Lung (tissue), 12 donors: ENCODE data around the gene CCDC82. TPM values are rescaled to one million over a fixed set of nuclear protein-coding genes. Genes with fewer than 3 reads are reported as not detected.

Experiments used
- ATAC-seq: fragments of 200-7000 bp; cut with Tn5 transposase; one replicate; pipeline ENCODE4 v1.9.1; 2020; ENCODE audit warnings: moderate number of reproducible peaks; ENCODE audit not compliant: insufficient read depth, low FRiP score
- DNase-seq, 3 donors: peaks; one replicate each; pipeline ENCODE4 v3.0.0-alpha.2; 2013 to 2017
- H3K27ac ChIP-seq, 2 donors: one replicate each; pipeline ENCODE4 v1.5.1; 2013; ENCODE audit warnings: mild to moderate bottlenecking in 2 of 2, moderate library complexity in 2 of 2, control low read depth in 1 of 2, inconsistent platforms in 1 of 2, low read depth in 1 of 2, low read length in 1 of 2
- H3K27me3 ChIP-seq, 3 donors: one replicate each; pipeline ENCODE4 v1.5.1; 2013; ENCODE audit warnings: low read length in 2 of 3; ENCODE audit not compliant: control insufficient read depth in 3 of 3, insufficient read depth in 3 of 3
- H3K36me3 ChIP-seq, 4 donors: one replicate each; pipeline ENCODE4 v1.5.1; 2013; ENCODE audit warnings: low read length in 4 of 4, mild to moderate bottlenecking in 1 of 4, moderate library complexity in 1 of 4; ENCODE audit not compliant: control insufficient read depth in 4 of 4, insufficient read depth in 4 of 4
- H3K4me1 ChIP-seq, 5 donors: one replicate each; pipeline ENCODE4 v1.5.1; 2013; ENCODE audit warnings: low read length in 5 of 5, mild to moderate bottlenecking in 2 of 5, moderate library complexity in 1 of 5; ENCODE audit not compliant: control insufficient read depth in 5 of 5, insufficient read depth in 5 of 5
- H3K4me3 ChIP-seq: one replicate; pipeline ENCODE4 v1.5.1; 2013; ENCODE audit warnings: mild to moderate bottlenecking, control low read depth, moderate library complexity
- H3K9ac ChIP-seq, 2 donors: one replicate each; pipeline ENCODE4 v1.5.1; 2013; ENCODE audit warnings: low read length in 2 of 2, control low read depth in 1 of 2; ENCODE audit not compliant: insufficient read depth in 1 of 2
- H3K9me3 ChIP-seq, 4 donors: one replicate each; pipeline ENCODE4 v1.5.1; 2013; ENCODE audit warnings: low read length in 3 of 4, mild to moderate bottlenecking in 1 of 4, moderate library complexity in 1 of 4; ENCODE audit not compliant: control insufficient read depth in 4 of 4, insufficient read depth in 3 of 4
- WGBS, 2 donors: extraction: QIAGEN DNeasy Blood & Tissue Kit; methylation state at CpG; one replicate each; pipeline ENCODE4 v1.1.7; 2013; 5-methylcytosine and 5-hydroxymethylcytosine counted together
- polyA plus RNA-seq, 2 donors: library from polyadenylated mRNA; stranded (reverse); fragments of 200-250 nt; gene quantifications; one replicate each; pipeline ENCODE4 v1.2.1, GENCODE V29; 2013
- total RNA-seq, 2 donors: library from RNA; depleted of rRNA in 1 of 2; stranded (reverse); fragments of >200 nt in 1 of 2; gene quantifications; one replicate each; pipeline ENCODE4 v1.2.1, GENCODE V29; 2014 to 2021
- TF ChIP-seq, protein P1 (sequence below): IDR thresholded peaks from 2 replicates; pipeline ENCODE4 v1.5.1; 2012; ENCODE audit warnings: mild to moderate bottlenecking; ENCODE audit errors: control extremely low read depth, extremely low read depth
- donor health status: control.
- donor health status: control.
- donor health status: Bipolar disorder and iron deficiency.
- donor health status: healthy.
- donor health status: DM: yes; HTN: yes; CAD: no.

CCDC82 gene
- total and polyA plus RNA-seq, 4 donors = 16.4 to 46.9 (median 29.2) TPM

DNA sequence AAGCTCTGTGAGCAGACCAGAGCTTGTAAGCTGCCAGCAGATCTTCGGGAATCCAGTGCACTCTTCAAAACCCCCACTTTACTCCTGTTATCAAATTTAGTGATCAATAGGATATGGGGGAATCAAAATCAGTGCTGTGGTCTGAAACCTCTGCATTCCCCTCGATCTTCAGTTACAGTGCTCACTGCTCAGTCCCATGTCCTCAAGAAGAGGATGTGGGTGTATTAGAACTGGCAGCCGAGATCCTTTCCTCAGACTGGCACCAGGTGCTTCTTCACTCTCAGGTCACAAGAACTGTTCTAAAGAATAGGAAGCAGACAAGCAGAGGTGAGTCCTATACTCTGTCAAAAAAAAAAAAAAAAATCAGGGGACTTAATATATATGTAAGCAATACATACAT lies 31.4 kb downstream of the CCDC82 start:
- H3K27ac ChIP-seq = no peak overlapping the region
- TF ChIP-seq, protein P1, sequence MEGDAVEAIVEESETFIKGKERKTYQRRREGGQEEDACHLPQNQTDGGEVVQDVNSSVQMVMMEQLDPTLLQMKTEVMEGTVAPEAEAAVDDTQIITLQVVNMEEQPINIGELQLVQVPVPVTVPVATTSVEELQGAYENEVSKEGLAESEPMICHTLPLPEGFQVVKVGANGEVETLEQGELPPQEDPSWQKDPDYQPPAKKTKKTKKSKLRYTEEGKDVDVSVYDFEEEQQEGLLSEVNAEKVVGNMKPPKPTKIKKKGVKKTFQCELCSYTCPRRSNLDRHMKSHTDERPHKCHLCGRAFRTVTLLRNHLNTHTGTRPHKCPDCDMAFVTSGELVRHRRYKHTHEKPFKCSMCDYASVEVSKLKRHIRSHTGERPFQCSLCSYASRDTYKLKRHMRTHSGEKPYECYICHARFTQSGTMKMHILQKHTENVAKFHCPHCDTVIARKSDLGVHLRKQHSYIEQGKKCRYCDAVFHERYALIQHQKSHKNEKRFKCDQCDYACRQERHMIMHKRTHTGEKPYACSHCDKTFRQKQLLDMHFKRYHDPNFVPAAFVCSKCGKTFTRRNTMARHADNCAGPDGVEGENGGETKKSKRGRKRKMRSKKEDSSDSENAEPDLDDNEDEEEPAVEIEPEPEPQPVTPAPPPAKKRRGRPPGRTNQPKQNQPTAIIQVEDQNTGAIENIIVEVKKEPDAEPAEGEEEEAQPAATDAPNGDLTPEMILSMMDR = no peak
- ATAC-seq (no peak), DNase-seq (no peak)
- peaks cover 3 to 31% (median 16%) of the 10 kb centered on the region in 4 donors for H3K36me3 ChIP-seq
- 88 to 93% methylated on average over 3 of the region's 3 CpGs for WGBS, 2 donors
- no peak overlapping the region for H3K4me3 ChIP-seq
- no peaks in the 10 kb centered on the region for H3K9me3 ChIP-seq
- H3K9ac ChIP-seq = no peak overlapping the region
- no peaks in the 10 kb centered on the region for H3K27me3 ChIP-seq
- H3K4me1 ChIP-seq = no peaks in the 10 kb centered on the region

DNA sequence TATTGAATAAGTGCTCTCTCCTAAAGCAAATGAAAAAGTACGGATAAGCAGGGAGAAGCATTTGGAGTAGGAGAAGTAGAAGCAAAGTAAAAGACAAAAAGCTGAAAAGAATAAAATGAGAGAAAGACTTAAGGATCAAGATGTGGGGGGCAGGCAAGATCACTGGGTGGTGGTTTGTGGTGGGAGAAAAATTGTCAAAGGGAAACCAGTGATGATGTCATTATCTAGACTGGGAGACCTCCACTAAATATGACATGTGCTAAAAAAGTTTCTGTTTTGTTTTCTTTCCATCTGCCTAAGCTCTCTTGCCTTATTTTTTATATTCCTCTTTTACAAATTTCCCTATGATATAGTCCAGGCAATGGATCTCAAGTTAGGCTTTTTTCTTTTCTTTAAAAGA lies 31.9 kb downstream of the CCDC82 start:
- Histone ChIP-seq H3K27me3 (no peaks in the 10 kb centered on the region), H3K27ac (no peak overlapping the region), H3K36me3 (peaks cover 3 to 31% (median 16%) of the 10 kb centered on the region in 4 donors), H3K9me3 (no peaks in the 10 kb centered on the region), H3K9ac (no peak overlapping the region), H3K4me3 (no peak overlapping the region), H3K4me1 (no peaks in the 10 kb centered on the region)
- TF ChIP-seq, protein P1 = no peak
- no peak for DNase-seq
- 97 to 100% methylated on average over 1 of the region's 1 CpG for WGBS, 2 donors
- ATAC-seq = no peak

DNA sequence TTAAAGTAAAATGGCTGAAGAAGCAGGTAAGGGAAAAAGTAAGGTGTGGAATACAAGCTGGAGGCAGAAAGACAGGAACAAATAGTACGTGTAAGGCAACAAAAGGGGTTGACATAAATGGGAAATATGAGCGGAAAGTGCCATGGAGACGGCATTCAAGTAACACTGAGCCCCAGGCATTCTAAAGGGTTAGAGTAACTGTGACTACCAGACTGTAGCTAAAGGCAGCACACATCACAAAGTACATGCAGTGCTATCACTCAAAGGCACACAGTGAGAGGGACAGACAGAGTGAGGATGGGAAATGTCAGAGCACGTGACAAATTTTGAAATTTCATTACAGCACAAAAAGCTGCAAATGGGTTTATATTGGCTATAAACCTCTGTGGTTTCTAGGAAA lies 32.9 kb downstream of the CCDC82 start:
- Histone ChIP-seq H3K4me3 (no peak overlapping the region), H3K4me1 (no peaks in the 10 kb centered on the region), H3K27me3 (no peaks in the 10 kb centered on the region), H3K27ac (no peak overlapping the region), H3K9me3 (no peaks in the 10 kb centered on the region), H3K9ac (no peak overlapping the region), H3K36me3 (peaks cover 3 to 32% (median 17%) of the 10 kb centered on the region in 4 donors)
- WGBS, 2 donors = 97% methylated on average over 4 of the region's 4 CpGs
- ATAC-seq (no peak), DNase-seq (no peak)
- TF ChIP-seq, protein P1 = no peak

DNA sequence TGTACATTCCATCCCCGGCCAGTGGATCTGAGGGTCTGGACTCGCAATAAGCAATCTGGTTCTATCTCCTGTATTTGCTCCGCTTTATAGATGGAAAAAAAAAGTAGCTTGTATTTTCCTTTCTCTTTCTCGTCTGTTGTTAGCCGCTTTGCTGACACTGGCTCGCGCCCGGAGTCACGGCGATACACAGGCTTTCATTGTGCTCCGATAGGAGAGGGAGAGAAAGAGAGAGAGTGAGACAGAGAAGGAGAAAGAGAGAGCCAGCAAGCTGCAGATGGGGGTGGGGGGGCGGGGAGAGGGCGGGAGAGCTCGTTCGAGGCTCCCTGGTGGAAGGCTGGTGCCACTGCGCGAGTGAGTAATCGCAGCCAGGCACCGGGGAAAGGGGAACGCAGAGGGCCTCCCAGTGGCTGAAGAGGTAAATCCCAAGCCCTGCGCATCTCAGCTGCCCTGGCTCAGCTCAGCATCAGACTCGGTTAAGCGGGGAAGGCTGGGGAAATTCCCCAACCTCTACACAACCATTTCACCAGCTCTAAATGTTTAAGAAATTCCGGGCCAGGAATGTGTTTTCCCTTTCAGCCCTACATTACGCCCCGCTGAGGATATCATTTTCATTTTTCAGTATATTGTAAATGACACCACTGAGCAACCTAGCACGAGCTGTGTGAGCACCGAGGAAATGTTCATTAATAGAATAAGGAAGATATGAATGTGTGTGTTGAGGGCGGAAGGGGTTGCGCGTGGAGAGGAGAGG lies 46.6 kb downstream of the CCDC82 start, which contains the start of gene MAML2:
Gene MAML2 (minus strand): TSS at position 235 of the 751 bp plus-strand sequence. CDS start 1,300 bp downstream, outside the sequence.
- peak; percentile 90 for ATAC-seq
- H3K9me3 ChIP-seq = no peaks in the 10 kb centered on the region
- TF ChIP-seq, protein P1 = peak; percentile 91
- H3K27me3 ChIP-seq = no peaks in the 10 kb centered on the region
- peaks cover 0 to 3% (median 0%) of the 10 kb centered on the region in 4 donors for H3K36me3 ChIP-seq
- H3K4me1 ChIP-seq = peaks cover 11 to 32% (median 15%) of the 10 kb centered on the region in 5 donors
- peak within 1 kb of the TSS; percentile 42 for H3K4me3 ChIP-seq
- 5 to 6% methylated on average over 30 to 31 of the region's 31 CpGs for WGBS, 2 donors
- peak; percentile 96 to 97 (median 97) for DNase-seq
- peak within 1 kb of the TSS; percentile 62 to 90 for H3K27ac ChIP-seq
- peak within 1 kb of the TSS; percentile 94 to 98 for H3K9ac ChIP-seq
